GM19395 (cell line): ENCODE data around the gene LRCH3.
A peak's percentile ranks its signal among the peaks of the same experiment; 100 is the strongest.

Source experiments
- ATAC-seq: cut with Tn5 transposase; IDR thresholded peaks from one replicate; pipeline ENCODE4 v1.9.1; 2021; ENCODE audit warnings: mild to moderate bottlenecking, moderate library complexity; ENCODE audit not compliant: unreplicated experiment

LRCH3 gene

GRCh38 chr3:197791892-197792647, 1.0 kb downstream of the LRCH3 start:
- peak; percentile 34 for ATAC-seq

DNA sequence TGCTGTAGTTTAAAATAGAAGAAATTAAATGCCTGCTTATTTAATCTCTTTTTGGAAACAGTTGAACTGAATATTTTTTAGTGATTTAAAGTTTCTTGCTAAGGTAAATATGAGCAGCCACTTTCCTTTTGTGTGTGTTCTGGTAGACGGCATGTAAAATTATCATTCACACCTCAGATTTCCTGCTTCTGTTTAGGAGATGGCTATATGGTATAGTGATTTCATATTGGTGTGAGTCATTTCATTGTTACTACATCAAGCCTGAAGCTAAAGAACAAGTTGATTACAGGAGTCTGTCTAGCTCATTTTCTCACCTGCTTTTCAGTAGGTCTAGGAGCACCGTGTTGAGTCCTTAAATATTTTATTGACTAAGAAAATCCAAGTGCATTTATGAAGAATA, 2.2 kb downstream of the LRCH3 start:
- no peak for ATAC-seq

GRCh38 chr3:197794115-197794514, 3.1 kb downstream of the LRCH3 start:
- no peak for ATAC-seq

DNA sequence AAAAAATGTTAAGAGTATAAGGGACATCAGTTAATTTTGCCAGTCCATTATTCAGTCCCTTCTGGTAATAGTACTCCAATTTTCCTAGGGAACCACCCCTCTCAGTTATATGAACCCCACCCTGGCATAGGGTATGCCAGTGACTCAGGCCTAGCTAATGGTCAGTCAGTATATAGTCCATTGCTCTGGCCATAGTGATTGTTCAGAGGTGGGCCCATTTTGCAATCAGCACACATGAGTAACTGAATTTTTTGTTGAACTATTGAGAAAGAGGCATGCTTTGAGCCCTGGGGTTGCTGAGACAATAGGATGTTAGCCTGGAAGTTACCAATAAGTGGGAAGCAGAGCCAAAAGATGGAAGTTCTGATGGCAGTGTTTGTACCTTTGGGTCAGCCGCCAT, 4.1 kb downstream of the LRCH3 start:
- ATAC-seq: no peak

- no peak for ATAC-seq
Measured at GRCh38 chr3:197796087-197796486, 5.0 kb downstream of the LRCH3 start.

DNA sequence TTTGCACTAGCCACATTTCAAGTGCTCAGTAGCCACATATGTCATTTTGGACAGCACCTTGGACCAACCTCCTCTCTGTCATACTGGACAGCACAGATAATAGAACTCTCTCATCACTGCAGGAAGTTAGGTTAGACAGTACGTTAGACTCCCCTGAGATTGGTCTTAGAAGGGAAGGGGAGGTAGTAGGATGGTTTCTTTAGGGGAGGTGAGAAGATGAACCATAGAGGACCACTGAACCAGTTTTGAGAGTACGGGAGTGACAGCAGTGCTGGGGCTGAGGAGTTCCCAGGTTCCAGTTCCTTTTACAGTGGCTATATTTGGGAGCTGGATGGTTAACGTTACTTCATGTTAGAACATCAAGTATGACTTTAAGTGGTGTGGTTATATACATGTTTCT, 7.8 kb downstream of the LRCH3 start:
- ATAC-seq: peak; percentile 65

- ATAC-seq: no peak
Measured at GRCh38 chr3:197800379-197800778, 9.3 kb downstream of the LRCH3 start.

GRCh38 chr3:197801891-197802778, 11.1 kb downstream of the LRCH3 start:
- ATAC-seq: peak; percentile 54

DNA sequence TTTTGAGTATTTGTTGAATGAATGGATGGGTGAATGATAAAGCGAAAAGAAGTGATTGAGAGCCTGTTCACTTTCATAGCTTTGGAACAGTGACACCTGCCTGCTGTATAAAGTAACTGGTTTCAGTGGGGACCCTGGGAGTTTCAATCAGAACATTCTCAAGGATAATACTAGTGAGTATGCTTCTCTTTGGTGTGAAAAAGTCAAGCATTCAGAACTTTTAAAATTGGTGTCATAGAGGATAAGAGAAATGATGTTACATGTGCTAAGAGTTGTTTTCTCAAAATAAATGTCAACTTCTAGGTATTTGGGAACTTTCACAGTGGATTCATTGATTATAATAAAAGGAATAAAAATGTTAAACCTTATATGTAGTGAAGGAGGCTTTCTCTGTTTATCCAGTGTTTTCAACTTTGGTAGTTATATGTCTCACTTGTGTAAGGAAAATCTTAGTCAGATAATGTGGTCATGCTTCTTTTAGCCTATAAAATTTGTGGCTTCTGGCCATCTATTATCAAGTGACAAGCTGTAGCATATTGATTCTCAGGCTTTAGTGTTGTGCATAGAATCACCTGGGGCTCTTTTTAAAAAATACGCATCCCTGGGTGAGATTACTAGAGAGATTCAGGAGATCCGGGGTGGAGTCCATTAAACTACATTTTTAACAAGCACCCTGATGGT, 11.9 kb downstream of the LRCH3 start:
- ATAC-seq: no peak

- no peak for ATAC-seq
Measured at GRCh38 chr3:197804511-197804910, 13.5 kb downstream of the LRCH3 start.

GRCh38 chr3:197807969-197808587, 17.0 kb downstream of the LRCH3 start:
- ATAC-seq: no peak

GRCh38 chr3:197809356-197810020, 18.4 kb downstream of the LRCH3 start:
- no peak for ATAC-seq

GRCh38 chr3:197810901-197811300, 19.8 kb downstream of the LRCH3 start:
- no peak for ATAC-seq

- ATAC-seq: no peak
Measured at GRCh38 chr3:197811343-197811742, 20.3 kb downstream of the LRCH3 start.

DNA sequence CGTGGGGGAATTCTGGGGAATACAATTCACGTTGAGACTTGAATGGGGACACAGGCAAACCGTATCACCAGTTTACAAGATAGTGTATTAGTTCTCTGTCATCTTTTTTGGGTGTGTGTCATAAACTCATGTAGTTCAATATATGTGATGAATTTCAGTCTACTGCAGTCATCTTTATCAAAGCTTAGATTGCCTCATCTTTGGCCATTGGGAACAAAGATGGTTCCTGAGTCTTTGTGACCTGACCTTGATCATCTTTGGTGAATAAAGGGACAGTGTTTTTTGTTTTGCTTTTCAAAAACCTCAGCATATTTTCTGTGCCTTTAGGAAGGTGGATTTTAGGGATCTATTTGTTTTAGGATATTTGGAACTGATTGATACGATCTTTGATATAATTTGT, 23.3 kb downstream of the LRCH3 start:
- ATAC-seq: no peak

DNA sequence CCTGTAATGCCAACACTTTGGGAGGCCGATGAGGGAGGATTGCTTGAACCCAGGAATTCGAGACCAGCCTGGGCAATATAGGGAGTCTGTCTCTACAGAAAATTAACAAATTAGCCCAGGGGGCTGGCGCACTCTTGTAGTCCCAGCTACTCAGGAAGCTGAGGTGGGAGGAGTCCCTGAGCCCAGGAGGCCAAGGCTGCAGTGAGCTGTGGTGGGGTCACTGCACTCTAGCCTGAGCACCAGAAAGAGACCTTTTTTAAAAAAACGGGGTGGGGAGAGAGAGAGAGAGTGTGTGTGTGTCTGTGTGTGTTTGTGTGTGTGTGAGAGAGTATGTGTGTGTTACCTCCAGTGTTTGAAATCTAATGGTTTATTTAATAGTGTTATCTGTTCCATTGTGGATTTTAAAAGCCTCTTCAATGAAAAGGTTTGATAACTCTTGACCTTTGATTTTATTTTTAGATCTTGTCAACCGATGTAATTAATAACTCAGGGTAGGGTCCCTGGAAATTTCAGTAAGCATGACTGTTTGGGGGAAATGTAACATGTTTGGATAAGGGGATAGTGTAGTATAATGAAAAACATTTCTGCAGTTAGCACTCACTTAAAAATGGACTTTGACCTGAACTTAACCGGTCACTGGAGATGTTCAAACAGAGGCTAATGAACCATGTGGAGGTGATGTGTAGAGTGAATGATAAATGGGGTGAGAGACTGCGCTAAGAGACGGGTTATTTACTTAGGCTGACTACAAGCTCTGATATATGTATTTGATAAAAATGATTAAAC, 29.7 kb downstream of the LRCH3 start:
- ATAC-seq: no peak

GRCh38 chr3:197829397-197830045, 38.5 kb downstream of the LRCH3 start:
- ATAC-seq: no peak

- ATAC-seq: no peak
Measured at GRCh38 chr3:197830308-197830966, 39.4 kb downstream of the LRCH3 start.

DNA sequence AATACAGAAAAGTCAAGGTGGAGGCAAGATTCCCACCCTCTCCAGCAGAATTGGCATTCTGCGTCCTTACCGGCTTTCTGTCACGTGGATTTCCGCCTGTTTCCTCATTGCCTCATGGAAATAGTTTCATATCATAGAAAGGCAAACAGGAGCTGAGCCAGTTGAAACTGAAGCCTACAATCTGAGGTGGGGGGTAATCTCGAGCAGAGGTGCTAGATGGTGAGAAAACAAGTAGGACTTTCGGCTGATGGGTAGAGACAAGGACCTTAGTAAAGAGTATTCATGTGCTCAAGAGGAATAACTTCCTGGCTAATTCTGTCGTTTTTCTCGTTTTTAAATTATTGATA, 39.9 kb downstream of the LRCH3 start:
- no peak for ATAC-seq
